Stimulated activated CD4-positive, alpha-beta T cell treated with anti-CD3 and anti-CD28 coated beads, Interleukin-2, amount 100 ng/mL, for 4 hours (primary cell): Measurements from ENCODE around the gene OPALIN.
"Not testable (repeated sequence)": the region's sequence is repeated elsewhere in the genome, so short reads cannot be mapped to it uniquely, and the experiment has no call there.

ENCODE experiments used
- DNase-seq: peaks from one replicate; pipeline ENCODE4 v3.0.0-alpha.2; 2020; ENCODE audit warnings: low read depth

Gene OPALIN

DNA sequence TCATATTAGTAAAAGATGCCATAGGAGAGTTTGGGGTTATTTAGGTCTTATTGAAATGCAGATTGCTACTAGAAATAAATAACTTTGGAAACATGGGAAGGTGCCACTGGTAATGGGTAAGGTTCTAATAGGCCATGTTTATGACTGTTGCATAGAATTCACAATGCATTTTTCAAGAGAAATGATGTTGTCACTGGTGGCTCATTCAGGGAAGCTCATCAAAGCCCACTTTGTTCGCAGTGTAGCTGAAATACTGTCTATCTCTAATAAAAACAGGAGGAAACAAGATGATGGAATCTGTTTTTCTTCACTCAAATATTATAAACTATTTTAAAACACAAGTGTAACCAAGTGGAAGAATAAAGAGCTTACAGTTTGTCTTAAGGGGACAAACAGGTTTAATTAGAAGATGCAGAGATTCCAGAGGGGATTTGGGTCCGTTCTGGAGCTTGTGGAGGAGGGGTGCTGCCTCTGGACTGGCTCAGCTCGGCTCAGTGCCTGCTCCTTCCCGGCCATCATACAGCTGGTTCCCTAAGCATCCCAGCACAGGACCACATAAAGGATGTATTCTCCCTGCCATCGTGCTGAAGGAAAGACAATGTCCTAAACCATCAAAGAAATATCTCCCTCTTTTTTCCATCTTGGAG lies 20.4 kb downstream of the OPALIN start:
- DNase-seq: no peak

GRCh38 chr10:96337106-96337505 lies 21.7 kb downstream of the OPALIN start:
- no peak for DNase-seq

GRCh38 chr10:96334616-96335526 lies 23.9 kb downstream of the OPALIN start:
- DNase-seq: no peak

- DNase-seq: no peak
Observed at GRCh38 chr10:96333101-96333500, 25.7 kb downstream of the OPALIN start.

DNA sequence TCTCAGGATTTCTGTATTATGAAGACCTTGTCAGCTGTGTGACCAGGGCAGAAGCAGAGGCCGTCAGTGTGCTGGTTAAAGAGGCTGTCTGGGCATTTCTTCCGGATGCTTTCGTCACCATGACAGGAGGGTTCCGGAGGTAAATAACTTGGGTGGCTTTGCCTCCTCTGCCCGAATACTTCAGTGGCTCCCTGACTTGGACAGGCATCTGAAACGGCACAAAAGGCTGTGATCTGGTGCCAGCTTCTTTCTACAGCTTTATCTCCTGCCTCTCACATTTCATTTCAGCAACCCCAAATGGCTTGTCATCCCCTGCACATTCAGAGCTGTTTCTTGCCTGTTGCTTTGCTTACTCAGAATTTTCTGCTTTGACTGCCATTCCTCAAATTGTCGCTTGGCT lies 31.3 kb downstream of the OPALIN start:
- DNase-seq: no peak

DNA sequence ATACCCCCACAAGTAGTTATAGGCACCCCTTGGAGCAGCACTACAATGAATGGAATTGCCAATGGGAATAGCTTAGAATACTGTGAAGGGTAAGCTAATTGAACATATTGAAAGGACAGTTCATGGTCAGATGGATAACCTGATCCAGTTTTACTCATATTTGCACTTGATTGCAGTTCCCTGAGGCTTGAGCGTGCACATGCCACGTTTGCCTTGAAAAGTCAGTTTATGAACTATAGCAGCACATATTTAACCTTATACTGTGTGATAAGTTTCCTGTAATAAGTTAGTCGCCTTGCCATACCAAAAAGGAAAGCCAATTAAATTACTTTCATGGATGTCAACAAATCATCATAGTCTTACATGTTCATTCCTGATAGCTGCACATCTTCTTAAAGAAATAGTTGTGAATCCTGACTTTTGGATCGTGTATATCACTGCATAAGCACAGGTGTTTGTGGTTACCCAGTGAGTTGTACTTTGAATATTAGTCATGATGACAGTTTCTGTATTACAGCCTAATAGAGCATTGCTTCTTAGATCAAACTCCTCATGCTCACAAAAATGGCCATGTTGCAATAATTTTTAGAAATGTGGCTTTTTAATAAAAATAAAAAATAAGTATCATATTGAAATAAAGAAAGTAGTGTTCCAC lies 33.0 kb downstream of the OPALIN start:
- no peak for DNase-seq

DNA sequence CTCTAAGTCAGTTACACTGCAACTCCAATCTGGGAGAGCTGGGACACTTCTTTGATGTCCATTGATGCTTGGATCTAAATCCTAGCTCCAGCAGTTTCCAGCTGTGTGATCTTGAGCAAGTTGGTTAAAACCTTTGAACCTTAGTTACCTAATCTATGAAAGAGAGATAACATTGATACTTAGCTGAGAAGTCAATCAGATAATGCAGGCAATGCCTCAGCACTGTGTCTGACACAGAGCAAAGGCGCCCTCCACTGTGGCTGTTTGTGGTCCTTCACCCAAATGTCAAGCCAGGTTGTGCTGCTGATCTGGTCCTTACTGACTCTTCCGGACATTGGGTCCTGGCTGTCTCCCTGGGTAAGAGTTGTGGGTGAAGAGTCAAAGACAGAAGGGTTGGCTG lies 34.4 kb downstream of the OPALIN start:
- DNase-seq: no peak

- no peak for DNase-seq
Observed at GRCh38 chr10:96322275-96322674, 36.5 kb downstream of the OPALIN start.

DNA sequence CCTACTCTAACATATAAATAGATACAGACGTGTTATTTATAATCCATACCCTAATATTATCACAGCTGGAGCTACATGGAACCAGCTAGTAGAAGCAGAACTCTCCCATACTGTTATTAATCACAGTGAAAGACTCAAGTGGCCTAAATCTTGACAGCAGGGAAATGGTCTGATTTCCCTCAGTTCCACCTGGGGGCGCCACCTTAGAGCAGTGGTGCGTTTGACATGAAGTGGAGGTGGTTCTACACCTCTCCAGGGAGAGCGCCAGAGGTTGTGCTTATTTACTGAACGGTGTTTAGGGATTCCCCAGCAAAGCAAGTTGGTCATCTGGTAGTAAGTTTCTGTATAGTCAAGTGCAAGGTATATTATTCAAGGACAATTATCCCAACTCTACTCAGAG lies 37.0 kb downstream of the OPALIN start:
- DNase-seq: no peak

- DNase-seq: no peak
Observed at GRCh38 chr10:96319754-96320474, 38.9 kb downstream of the OPALIN start.

DNA sequence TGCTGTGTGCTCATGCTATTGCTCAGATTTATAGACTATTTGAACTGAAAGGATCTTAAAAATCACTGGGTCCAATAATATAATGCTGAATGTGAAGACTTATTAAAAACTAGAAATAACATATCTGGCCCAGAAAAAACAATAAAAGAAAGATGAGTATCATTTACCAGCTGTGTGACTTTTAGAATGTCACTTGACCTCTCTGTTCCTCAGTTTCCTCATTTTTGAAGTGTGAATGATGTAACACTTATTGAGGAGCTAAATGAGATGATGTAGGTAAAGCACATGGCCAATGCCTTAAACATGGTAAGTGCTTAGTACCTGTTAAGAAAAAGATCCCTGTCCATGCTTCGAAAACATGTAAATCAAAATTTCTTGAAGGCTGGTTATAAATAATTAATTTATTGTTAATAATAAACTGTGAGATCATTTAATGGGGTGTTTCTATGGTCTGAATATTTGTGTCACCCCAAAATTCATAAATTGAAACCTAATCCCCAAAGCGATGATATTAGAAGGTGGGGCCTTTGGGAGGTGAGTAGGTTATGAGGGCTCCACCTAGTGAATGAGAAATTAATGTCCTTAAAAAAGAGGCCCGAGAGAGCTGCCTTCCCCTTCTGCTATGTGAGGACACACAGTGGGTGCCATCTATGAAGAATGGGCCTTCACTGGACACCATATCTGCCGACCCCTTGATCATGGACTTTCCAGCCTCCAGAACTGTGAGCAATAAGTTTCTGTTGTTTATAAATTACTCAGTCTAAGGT lies 41.6 kb downstream of the OPALIN start:
- no peak for DNase-seq

- no peak for DNase-seq
Observed at GRCh38 chr10:96313344-96313743, 45.5 kb downstream of the OPALIN start.

- DNase-seq: no peak
Observed at GRCh38 chr10:96311180-96311715, 47.6 kb downstream of the OPALIN start.

DNA sequence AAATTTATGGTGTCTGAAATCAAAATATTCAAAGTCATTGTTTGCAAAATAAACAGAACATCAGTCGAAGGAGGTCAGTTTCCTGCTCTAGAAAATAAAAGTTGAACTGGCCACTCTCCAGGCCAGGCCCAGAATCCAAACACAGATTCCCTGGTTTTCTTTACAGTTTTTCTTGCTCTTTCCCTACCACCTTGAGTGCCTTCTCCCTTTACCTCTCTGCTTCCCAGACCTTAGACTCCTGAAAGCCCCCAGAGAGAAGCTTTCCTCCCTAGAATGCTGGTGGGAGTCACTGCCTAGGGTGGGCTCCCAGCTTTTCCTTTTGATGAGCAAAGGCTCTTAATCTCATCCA lies 48.5 kb downstream of the OPALIN start:
- DNase-seq: no peak

DNA sequence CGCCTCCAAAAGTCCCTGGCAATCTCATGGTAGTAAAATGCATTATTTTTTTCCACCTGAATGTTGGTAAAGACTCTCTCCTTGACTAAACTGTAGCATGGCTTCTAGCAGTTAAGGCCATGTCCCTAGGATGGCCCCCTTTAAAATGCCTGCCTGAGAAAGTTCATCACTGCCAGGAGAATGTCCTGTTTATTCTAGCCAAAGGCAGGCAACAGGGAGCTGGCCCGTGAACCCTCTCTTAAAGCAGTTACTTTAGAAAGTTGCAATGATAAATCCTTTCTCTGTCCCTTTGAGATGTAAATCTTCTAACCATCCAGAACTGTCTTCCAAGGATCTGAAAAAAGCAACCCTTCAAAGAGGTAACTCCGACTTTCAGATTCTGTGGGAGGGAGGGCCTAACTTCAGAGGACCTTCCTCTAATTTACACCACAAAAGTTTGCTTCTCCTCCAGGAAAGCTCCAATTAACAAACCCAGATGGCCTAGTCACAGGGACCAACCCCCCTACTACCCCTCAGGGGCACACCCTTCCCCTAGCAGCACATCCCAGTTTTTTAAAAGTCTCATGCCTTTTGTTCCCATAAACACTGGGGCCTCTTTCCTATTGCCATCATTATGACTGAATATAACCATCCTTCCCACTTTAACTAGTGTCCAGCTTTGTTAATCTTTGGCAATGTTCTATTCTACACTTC lies 49.0 kb downstream of the OPALIN start:
- no peak for DNase-seq

- not testable (repeated sequence) for DNase-seq
Observed at GRCh38 chr10:96308854-96309253, 49.9 kb downstream of the OPALIN start.

- no peak for DNase-seq
Observed at GRCh38 chr10:96306516-96306915, 52.3 kb downstream of the OPALIN start.

GRCh38 chr10:96305019-96305418 lies 53.8 kb downstream of the OPALIN start:
- no peak for DNase-seq

DNA sequence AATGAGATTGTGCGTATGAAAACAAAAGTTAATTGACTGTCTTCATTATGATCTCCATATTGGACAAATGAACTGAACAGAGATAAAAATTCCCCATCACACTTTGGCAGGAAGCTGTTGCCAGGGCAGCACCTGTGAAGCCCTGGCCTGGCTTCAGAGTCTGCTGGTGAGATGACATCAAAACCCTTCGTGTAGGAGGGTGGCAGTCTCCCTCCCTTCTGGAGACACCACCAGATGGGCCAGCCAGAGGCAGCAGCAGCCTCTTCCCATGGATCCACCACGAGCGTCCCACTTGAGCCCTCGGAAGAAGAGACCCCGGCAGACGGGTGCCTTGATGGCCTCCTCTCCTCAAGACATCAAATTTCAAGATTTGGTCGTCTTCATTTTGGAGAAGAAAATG lies 54.6 kb downstream of the OPALIN start, which contains the start of gene DNTT:
DNTT (plus strand) TSS at position 205 of the 400 bp plus-strand sequence; CDS start at position 269, 64 bp downstream.
- DNase-seq: no peak

DNA sequence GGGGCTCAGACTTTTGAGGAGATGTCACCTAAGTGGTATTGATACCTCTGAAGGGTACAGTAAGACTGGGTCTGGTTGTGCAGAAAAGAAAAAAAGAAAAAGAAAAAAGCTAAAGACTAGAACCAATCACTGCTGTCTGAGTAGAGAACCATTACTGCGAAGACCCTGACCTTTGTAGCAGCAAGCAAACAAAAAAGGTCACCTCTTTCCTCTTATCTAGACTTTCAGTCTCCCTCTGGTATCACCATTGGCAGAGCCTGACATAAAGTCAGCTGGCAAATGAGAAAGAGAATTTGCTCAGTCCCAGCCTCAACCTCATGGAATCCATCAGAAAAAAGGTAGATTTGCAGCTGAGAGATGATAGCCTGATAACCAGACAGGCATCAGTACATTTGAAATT lies 57.2 kb downstream of the OPALIN start:
- no peak for DNase-seq

GRCh38 chr10:96299383-96299782 lies 59.4 kb downstream of the OPALIN start:
- no peak for DNase-seq
